ENCODE measurements around the gene EIF4EBP2. TPM values are rescaled to one million over a fixed set of nuclear protein-coding genes. Genes with fewer than 3 reads are reported as not detected.

Gene EIF4EBP2
- total RNA-seq, 1 experiment from 2014 or later: 93.2 TPM

- no CpG with 5 or more reads among the region's 3 CpGs for WGBS (ENCODE audit: extremely low coverage, insufficient read length, low lambda C conversion rate)
Observed at GRCh38 chr10:70399177-70399576, 4.8 kb upstream of the EIF4EBP2 start.

More at GRCh38 chr10:70399177-70399576, 4.8 kb upstream of the EIF4EBP2 start:
- no peaks in the 10 kb centered on the region for H3K27me3 ChIP-seq (ENCODE audit: insufficient read depth, low read length)
- H4K8ac ChIP-seq (replicated peaks; ENCODE audit: insufficient read length, low read depth, low read length): no peak overlapping the region
- H2AK5ac ChIP-seq (ENCODE audit: insufficient read length, low read length): no peak overlapping the region
- H3K79me2 ChIP-seq (ENCODE audit: insufficient read depth, low read length): no peaks in the 10 kb centered on the region
- H3K27ac ChIP-seq (ENCODE audit: insufficient read length, low read depth, low read length): no peak overlapping the region
- H2BK5ac ChIP-seq (ENCODE audit: insufficient read length, low read length): no peak overlapping the region
- no peaks in the 10 kb centered on the region for H3K9me3 ChIP-seq (ENCODE audit: control insufficient read depth, low read depth, low read length)
- Mint-ChIP-seq H3K9me3 (no peaks in the 10 kb centered on the region; a peak in 1 of 5 replicates), H3K27me3 (ENCODE audit: low read depth) (peaks cover 4% of the 10 kb centered on the region), H3K4me1 (peaks cover 4 to 5% of the 10 kb centered on the region in 2 experiments), H3K27ac (no peak overlapping the region), H3K4me3 (no peak overlapping the region), H3K36me3 (ENCODE audit: insufficient read depth in 1 of 3, low read depth in 3 of 3) (no peaks in the 10 kb centered on the region)
- no peaks in the 10 kb centered on the region for H3K79me1 ChIP-seq (ENCODE audit: insufficient read depth, low read depth, low read length, poor library complexity, severe bottlenecking)
- H2BK15ac ChIP-seq (ENCODE audit: low read depth, low read length): no peak overlapping the region
- H3K23ac ChIP-seq (ENCODE audit: insufficient read length, low read depth, low read length): no peak overlapping the region
- no peaks in the 10 kb centered on the region for H4K20me1 ChIP-seq (ENCODE audit: control insufficient read depth, insufficient read depth, insufficient read length)
- no peak overlapping the region for H3K4me2 ChIP-seq (ENCODE audit: insufficient read depth, insufficient read length, low read length)
- no peaks in the 10 kb centered on the region for H3K4me1 ChIP-seq (ENCODE audit: insufficient read depth, low read length)
- H2BK20ac ChIP-seq (ENCODE audit: low read depth, low read length, poor library complexity, severe bottlenecking): no peak overlapping the region
- no peak overlapping the region for H4K91ac ChIP-seq (ENCODE audit: insufficient read length, low read depth, low read length)
- no peak overlapping the region for H3K4ac ChIP-seq (ENCODE audit: low read depth, low read length)
- no peak overlapping the region for H2BK12ac ChIP-seq (ENCODE audit: insufficient read length, low read depth, low read length)
- H2BK120ac ChIP-seq (ENCODE audit: low read depth, low read length, poor library complexity, severe bottlenecking): no peak overlapping the region
- H3K9ac ChIP-seq (ENCODE audit: extremely low read depth, insufficient read length, low read length): no peak overlapping the region
- no peak overlapping the region for H3K56ac ChIP-seq (ENCODE audit: insufficient read length, low read depth, low read length)
- no peak for DNase-seq
- TF ChIP-seq, protein P1, sequence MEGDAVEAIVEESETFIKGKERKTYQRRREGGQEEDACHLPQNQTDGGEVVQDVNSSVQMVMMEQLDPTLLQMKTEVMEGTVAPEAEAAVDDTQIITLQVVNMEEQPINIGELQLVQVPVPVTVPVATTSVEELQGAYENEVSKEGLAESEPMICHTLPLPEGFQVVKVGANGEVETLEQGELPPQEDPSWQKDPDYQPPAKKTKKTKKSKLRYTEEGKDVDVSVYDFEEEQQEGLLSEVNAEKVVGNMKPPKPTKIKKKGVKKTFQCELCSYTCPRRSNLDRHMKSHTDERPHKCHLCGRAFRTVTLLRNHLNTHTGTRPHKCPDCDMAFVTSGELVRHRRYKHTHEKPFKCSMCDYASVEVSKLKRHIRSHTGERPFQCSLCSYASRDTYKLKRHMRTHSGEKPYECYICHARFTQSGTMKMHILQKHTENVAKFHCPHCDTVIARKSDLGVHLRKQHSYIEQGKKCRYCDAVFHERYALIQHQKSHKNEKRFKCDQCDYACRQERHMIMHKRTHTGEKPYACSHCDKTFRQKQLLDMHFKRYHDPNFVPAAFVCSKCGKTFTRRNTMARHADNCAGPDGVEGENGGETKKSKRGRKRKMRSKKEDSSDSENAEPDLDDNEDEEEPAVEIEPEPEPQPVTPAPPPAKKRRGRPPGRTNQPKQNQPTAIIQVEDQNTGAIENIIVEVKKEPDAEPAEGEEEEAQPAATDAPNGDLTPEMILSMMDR (conservative IDR thresholded peaks at IDR 0.05): no peak
- no peak overlapping the region for H2AFZ ChIP-seq (ENCODE audit: low read length)
- H3K14ac ChIP-seq (ENCODE audit: insufficient read depth, low read length): no peak overlapping the region
- no peaks in the 10 kb centered on the region for H3K23me2 ChIP-seq (ENCODE audit: insufficient read length, low read depth, low read length, poor library complexity, severe bottlenecking)
- H4K5ac ChIP-seq (ENCODE audit: insufficient read length, low read depth, low read length): no peak overlapping the region
- no peak overlapping the region for H3K18ac ChIP-seq (ENCODE audit: insufficient read length, low read depth, low read length)
- H3T11ph ChIP-seq (ENCODE audit: low read length): no peak overlapping the region

Data from H9 (cell line).